HepG2 (cell line): ENCODE measurements around the gene HLF. TPM values are rescaled to one million over a fixed set of nuclear protein-coding genes. Genes with fewer than 3 reads are reported as not detected.

Experiments
- ARHGAP35 ChIP-seq: sonication (generic); formaldehyde crosslinking; IDR thresholded peaks from 2 replicates; pipeline ENCODE4 v1.9.0; 2022; ENCODE audit warnings: mild to moderate bottlenecking, inconsistent platforms, moderate library complexity, missing genetic modification reagents, borderline replicate concordance
- ELF4 ChIP-seq: sonication (generic); formaldehyde crosslinking; IDR thresholded peaks from 2 replicates; pipeline ENCODE4 v1.5.0; 2020; ENCODE audit warnings: missing genetic modification reagents, mild to moderate bottlenecking, moderate library complexity, borderline replicate concordance
- HNRNPL ChIP-seq: fragments of 200-400 bp; formaldehyde crosslinking; IDR thresholded peaks from 2 replicates; pipeline ENCODE4 v1.6.1; 2017; ENCODE audit warnings: mild to moderate bottlenecking, low read depth, low read length
- HOXA7 ChIP-seq: sonication (generic); formaldehyde crosslinking; IDR thresholded peaks from 2 replicates; pipeline ENCODE4 v1.8.1; 2022; ENCODE audit warnings: mild to moderate bottlenecking, missing genetic modification reagents, moderate library complexity
- KLF9 ChIP-seq: IDR thresholded peaks from 2 replicates; pipeline ENCODE4 v1.6.1; 2016; ENCODE audit warnings: low read depth
- MED13 ChIP-seq: sonication (generic); formaldehyde crosslinking; IDR thresholded peaks from 2 replicates; pipeline ENCODE4 v1.5.0; 2020; ENCODE audit warnings: missing genetic modification reagents
- MYNN ChIP-seq: sonication (generic); formaldehyde crosslinking; IDR thresholded peaks from 2 replicates; pipeline ENCODE4 v1.4.0; 2020; ENCODE audit warnings: mild to moderate bottlenecking, low read depth, missing genetic modification reagents
- SUZ12 ChIP-seq: fragments of 150-350 bp; IDR thresholded peaks from 2 replicates; pipeline ENCODE4 v1.6.1; 2014; ENCODE audit warnings: low read depth, low read length
- ZMYM4 ChIP-seq: sonication (generic); formaldehyde crosslinking; IDR thresholded peaks from 2 replicates; pipeline ENCODE4 v1.8.1; 2023; ENCODE audit warnings: mild to moderate bottlenecking, missing genetic modification reagents
- polyA plus RNA-seq, 8 experiments: library from polyadenylated mRNA; depleted of rRNA in 3 of 8; stranded (reverse) in 7 of 8; unstranded in 1 of 8; fragments of >200 nt; fragmentation: Illumina TruSeq in 4 of 8; extraction: Trizol in 4 of 8; gene quantifications; 2 replicates each; pipeline versions ENCODE4 v1.2.1 to v1.2.3, GENCODE V29; 2011 to 2016; ENCODE audit warnings: low read depth in 4 of 8, missing spikeins in 1 of 8, mixed read lengths in 1 of 8; ENCODE audit not compliant: insufficient read depth in 1 of 8
- total RNA-seq, 5 experiments: library from RNA; depleted of rRNA; stranded (reverse); fragments of >200 nt; fragmentation: Illumina TruSeq; extraction: Trizol; gene quantifications; 2 replicates each; pipeline ENCODE4 v1.2.3, GENCODE V29; 2016; ENCODE audit warnings: low read depth in 1 of 5
- TF ChIP-seq, protein P1 (sequence below): sonication (generic); formaldehyde crosslinking; IDR thresholded peaks from 2 replicates; pipeline ENCODE4 v1.5.1; 2020; ENCODE audit warnings: mild to moderate bottlenecking, missing genetic modification reagents, borderline replicate concordance
- TF ChIP-seq, protein P2 (sequence below): sonication (generic); formaldehyde crosslinking; IDR thresholded peaks from 2 replicates; pipeline ENCODE4 v1.9.0; 2021; ENCODE audit warnings: missing genetic modification reagents, borderline replicate concordance
- TF ChIP-seq, protein P3 (sequence below): sonication (generic); formaldehyde crosslinking; IDR thresholded peaks from 2 replicates; pipeline ENCODE4 v1.4.0; 2020; ENCODE audit warnings: missing genetic modification reagents, borderline replicate concordance
- TF ChIP-seq, protein P4 (sequence below): sonication (generic); formaldehyde crosslinking; IDR thresholded peaks from 2 replicates; pipeline ENCODE4 v1.4.0; 2020; ENCODE audit warnings: missing genetic modification reagents
- TF ChIP-seq, protein P5 (sequence below), 2 experiments: fragments of 450-650 bp in 1 of 2; sonication (generic) in 1 of 2; formaldehyde crosslinking; IDR thresholded peaks; 2 replicates each; pipeline versions ENCODE4 v1.5.0 to v1.8.0; 2020 to 2022; ENCODE audit warnings: mild to moderate bottlenecking in 1 of 2, missing genetic modification reagents in 1 of 2
- TF ChIP-seq, protein P6 (sequence below): sonication (generic); formaldehyde crosslinking; IDR thresholded peaks from 2 replicates; pipeline ENCODE4 v1.9.0; 2022; ENCODE audit warnings: low read depth, missing genetic modification reagents

Gene HLF
- total and polyA plus RNA-seq, 2 of the 13 experiments (the other 11 are each of a cell fraction or from before 2014, with no cell fraction given) = 202 to 346 TPM

DNA sequence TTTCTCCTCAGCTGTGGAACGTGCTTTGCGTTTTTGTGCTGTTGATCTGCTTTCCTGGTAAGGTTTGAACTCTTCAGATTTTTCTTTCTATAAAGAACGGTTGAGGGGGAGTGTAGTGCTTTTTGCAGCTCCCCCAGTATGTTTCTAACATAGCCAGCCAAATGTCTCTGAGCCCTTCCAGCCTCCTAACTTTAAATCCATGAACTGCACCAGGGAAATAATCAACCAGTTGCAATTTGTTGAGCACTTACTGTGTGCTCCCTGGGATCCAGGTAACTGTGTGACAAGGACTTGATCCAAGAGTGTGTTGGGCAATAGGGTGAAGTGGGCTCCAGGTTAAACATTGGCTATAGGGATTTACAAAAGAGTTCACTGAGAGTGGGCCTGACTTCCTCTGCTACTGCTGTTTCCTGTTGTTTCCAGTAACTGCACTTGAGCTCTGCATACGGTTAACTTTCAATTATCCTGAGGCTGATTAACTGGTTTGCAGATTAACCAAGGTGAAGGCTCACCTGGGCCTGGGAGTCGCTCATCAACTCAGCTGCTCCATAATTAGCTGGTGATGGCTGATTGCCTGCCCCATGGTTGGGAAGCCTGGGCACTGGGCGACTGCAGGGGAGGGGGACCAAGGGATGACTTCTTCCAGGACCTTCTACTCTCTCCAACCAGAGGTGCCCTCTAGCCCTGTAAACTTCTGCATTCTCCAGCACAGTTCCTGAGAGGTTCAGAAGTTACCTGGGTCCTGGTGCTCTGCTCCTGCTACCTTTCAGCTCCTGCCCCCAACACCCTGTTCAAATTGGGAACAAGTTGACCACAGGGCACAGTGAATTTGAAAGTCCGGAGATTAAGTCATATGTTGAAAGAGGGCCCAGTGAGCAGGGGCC, 19.5 kb downstream of the HLF start (continued):
- TF ChIP-seq MYNN (peak; percentile 14; the same call in 1 of the 2 replicates), MED13 (CRISPR knock-in tag) (peak; percentile 99), SUZ12 (no peak), HOXA7 (0 out of 2 replicates have a peak, but pooled peaks have one; percentile 28), KLF9 (CRISPR knock-in tag) (peak; percentile 70), HNRNPL (no peak), ELF4 (CRISPR knock-in tag) (peak; percentile 95), ZMYM4 (peak; percentile 35; the same call in 1 of the 2 replicates), ARHGAP35 (CRISPR knock-in tag) (no peak)
- TF ChIP-seq, protein P1, sequence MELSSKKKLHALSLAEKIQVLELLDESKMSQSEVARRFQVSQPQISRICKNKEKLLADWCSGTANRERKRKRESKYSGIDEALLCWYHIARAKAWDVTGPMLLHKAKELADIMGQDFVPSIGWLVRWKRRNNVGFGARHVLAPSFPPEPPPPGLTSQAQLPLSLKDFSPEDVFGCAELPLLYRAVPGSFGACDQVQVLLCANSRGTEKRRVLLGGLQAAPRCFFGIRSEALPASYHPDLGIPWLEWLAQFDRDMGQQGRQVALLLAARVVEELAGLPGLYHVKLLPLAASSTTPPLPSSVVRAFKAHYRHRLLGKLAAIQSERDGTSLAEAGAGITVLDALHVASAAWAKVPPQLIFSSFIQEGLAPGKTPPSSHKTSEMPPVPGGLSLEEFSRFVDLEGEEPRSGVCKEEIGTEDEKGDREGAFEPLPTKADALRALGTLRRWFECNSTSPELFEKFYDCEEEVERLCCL (CRISPR knock-in tag) = no peak; the same call in 1 of the 2 replicates
- TF ChIP-seq, protein P2, sequence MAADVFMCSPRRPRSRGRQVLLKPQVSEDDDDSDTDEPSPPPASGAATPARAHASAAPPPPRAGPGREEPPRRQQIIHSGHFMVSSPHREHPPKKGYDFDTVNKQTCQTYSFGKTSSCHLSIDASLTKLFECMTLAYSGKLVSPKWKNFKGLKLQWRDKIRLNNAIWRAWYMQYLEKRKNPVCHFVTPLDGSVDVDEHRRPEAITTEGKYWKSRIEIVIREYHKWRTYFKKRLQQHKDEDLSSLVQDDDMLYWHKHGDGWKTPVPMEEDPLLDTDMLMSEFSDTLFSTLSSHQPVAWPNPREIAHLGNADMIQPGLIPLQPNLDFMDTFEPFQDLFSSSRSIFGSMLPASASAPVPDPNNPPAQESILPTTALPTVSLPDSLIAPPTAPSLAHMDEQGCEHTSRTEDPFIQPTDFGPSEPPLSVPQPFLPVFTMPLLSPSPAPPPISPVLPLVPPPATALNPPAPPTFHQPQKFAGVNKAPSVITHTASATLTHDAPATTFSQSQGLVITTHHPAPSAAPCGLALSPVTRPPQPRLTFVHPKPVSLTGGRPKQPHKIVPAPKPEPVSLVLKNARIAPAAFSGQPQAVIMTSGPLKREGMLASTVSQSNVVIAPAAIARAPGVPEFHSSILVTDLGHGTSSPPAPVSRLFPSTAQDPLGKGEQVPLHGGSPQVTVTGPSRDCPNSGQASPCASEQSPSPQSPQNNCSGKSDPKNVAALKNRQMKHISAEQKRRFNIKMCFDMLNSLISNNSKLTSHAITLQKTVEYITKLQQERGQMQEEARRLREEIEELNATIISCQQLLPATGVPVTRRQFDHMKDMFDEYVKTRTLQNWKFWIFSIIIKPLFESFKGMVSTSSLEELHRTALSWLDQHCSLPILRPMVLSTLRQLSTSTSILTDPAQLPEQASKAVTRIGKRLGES (CRISPR knock-in tag) = 0 out of 2 replicates have a peak, but pooled peaks have one; percentile 49
- TF ChIP-seq, protein P3, sequence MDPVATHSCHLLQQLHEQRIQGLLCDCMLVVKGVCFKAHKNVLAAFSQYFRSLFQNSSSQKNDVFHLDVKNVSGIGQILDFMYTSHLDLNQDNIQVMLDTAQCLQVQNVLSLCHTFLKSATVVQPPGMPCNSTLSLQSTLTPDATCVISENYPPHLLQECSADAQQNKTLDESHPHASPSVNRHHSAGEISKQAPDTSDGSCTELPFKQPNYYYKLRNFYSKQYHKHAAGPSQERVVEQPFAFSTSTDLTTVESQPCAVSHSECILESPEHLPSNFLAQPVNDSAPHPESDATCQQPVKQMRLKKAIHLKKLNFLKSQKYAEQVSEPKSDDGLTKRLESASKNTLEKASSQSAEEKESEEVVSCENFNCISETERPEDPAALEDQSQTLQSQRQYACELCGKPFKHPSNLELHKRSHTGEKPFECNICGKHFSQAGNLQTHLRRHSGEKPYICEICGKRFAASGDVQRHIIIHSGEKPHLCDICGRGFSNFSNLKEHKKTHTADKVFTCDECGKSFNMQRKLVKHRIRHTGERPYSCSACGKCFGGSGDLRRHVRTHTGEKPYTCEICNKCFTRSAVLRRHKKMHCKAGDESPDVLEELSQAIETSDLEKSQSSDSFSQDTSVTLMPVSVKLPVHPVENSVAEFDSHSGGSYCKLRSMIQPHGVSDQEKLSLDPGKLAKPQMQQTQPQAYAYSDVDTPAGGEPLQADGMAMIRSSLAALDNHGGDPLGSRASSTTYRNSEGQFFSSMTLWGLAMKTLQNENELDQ = no peak
- TF ChIP-seq, protein P4, sequence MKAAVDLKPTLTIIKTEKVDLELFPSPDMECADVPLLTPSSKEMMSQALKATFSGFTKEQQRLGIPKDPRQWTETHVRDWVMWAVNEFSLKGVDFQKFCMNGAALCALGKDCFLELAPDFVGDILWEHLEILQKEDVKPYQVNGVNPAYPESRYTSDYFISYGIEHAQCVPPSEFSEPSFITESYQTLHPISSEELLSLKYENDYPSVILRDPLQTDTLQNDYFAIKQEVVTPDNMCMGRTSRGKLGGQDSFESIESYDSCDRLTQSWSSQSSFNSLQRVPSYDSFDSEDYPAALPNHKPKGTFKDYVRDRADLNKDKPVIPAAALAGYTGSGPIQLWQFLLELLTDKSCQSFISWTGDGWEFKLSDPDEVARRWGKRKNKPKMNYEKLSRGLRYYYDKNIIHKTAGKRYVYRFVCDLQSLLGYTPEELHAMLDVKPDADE = peak; percentile 34; the same call in 1 of the 2 replicates
- TF ChIP-seq, protein P5, sequence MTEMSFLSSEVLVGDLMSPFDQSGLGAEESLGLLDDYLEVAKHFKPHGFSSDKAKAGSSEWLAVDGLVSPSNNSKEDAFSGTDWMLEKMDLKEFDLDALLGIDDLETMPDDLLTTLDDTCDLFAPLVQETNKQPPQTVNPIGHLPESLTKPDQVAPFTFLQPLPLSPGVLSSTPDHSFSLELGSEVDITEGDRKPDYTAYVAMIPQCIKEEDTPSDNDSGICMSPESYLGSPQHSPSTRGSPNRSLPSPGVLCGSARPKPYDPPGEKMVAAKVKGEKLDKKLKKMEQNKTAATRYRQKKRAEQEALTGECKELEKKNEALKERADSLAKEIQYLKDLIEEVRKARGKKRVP (CRISPR knock-in tag; IDR thresholded peaks at IDR 0.05) = peak in 1 of 2 experiments; percentile 86; a peak in 1 of 4 replicates
- TF ChIP-seq, protein P6, sequence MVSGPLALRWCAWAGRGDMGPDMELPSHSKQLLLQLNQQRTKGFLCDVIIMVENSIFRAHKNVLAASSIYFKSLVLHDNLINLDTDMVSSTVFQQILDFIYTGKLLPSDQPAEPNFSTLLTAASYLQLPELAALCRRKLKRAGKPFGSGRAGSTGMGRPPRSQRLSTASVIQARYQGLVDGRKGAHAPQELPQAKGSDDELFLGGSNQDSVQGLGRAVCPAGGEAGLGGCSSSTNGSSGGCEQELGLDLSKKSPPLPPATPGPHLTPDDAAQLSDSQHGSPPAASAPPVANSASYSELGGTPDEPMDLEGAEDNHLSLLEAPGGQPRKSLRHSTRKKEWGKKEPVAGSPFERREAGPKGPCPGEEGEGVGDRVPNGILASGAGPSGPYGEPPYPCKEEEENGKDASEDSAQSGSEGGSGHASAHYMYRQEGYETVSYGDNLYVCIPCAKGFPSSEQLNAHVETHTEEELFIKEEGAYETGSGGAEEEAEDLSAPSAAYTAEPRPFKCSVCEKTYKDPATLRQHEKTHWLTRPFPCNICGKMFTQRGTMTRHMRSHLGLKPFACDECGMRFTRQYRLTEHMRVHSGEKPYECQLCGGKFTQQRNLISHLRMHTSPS (CRISPR knock-in tag) = peak; percentile 48; the same call in 1 of the 2 replicates
